HUES6 (cell line): ENCODE results near the gene POU6F2.

ENCODE experiments used
- H3K27ac ChIP-seq: 2 replicates; pipeline ENCODE4 v1.7.0; 2013; ENCODE audit warnings: low read depth, mild to moderate bottlenecking, low read length, inconsistent platforms
- H3K27me3 ChIP-seq: 2 replicates; pipeline ENCODE4 v1.6.1; 2013; ENCODE audit warnings: low read length; ENCODE audit not compliant: control insufficient read depth, insufficient read depth
- H3K36me3 ChIP-seq: 2 replicates; pipeline ENCODE4 v1.6.1; 2013; ENCODE audit warnings: low read length; ENCODE audit not compliant: control insufficient read depth, insufficient read depth
- H3K4me1 ChIP-seq: 2 replicates; pipeline ENCODE4 v1.6.1; 2013; ENCODE audit warnings: low read length; ENCODE audit not compliant: control insufficient read depth, insufficient read depth
- H3K4me3 ChIP-seq: 2 replicates; pipeline ENCODE4 v1.5.1; 2013; ENCODE audit warnings: low read depth, low read length
- H3K9ac ChIP-seq: one replicate; pipeline ENCODE4 v1.6.1; 2013; ENCODE audit warnings: mild to moderate bottlenecking, low read length
- H3K9me3 ChIP-seq: 2 replicates; pipeline ENCODE4 v1.6.1; 2013; ENCODE audit warnings: low read depth, low read length; ENCODE audit not compliant: control insufficient read depth, insufficient read depth

Gene POU6F2

GRCh38 chr7:39415091-39415787 lies 437.5 kb downstream of the POU6F2 start:
- Histone ChIP-seq H3K4me3 (no peak overlapping the region), H3K9ac (no peak overlapping the region), H3K27me3 (no peaks in the 10 kb centered on the region), H3K4me1 (no peaks in the 10 kb centered on the region), H3K9me3 (no peaks in the 10 kb centered on the region), H3K27ac (no peak overlapping the region), H3K36me3 (no peaks in the 10 kb centered on the region)

- Histone ChIP-seq H3K9ac (no peak overlapping the region), H3K4me1 (no peaks in the 10 kb centered on the region), H3K36me3 (no peaks in the 10 kb centered on the region), H3K27me3 (no peaks in the 10 kb centered on the region), H3K9me3 (no peaks in the 10 kb centered on the region), H3K4me3 (no peak overlapping the region), H3K27ac (no peak overlapping the region)
These were observed 439.2 kb downstream of the POU6F2 start for GRCh38 chr7:39416866-39417265.

- no peaks in the 10 kb centered on the region for H3K4me1 ChIP-seq
- no peaks in the 10 kb centered on the region for H3K27me3 ChIP-seq
- H3K9me3 ChIP-seq, result no peaks in the 10 kb centered on the region
- H3K27ac ChIP-seq, result no peak overlapping the region
- no peak overlapping the region for H3K9ac ChIP-seq
- H3K36me3 ChIP-seq, result no peaks in the 10 kb centered on the region
- H3K4me3 ChIP-seq, result no peak overlapping the region
These were observed 439.9 kb downstream of the POU6F2 start for GRCh38 chr7:39417642-39418041.

- H3K27ac ChIP-seq, result no peak overlapping the region
- no peaks in the 10 kb centered on the region for H3K36me3 ChIP-seq
- peaks cover 7% of the 10 kb centered on the region; the same call in 1 of the 2 replicates for H3K4me1 ChIP-seq
- no peaks in the 10 kb centered on the region for H3K9me3 ChIP-seq
- H3K27me3 ChIP-seq, result no peaks in the 10 kb centered on the region
- H3K9ac ChIP-seq, result no peak overlapping the region
- no peak overlapping the region for H3K4me3 ChIP-seq
These were observed 443.5 kb downstream of the POU6F2 start for GRCh38 chr7:39421251-39421650.

- Histone ChIP-seq H3K9me3 (no peaks in the 10 kb centered on the region), H3K4me1 (peaks cover 7% of the 10 kb centered on the region; the same call in 1 of the 2 replicates), H3K9ac (no peak overlapping the region), H3K27ac (no peak overlapping the region), H3K36me3 (no peaks in the 10 kb centered on the region), H3K4me3 (no peak overlapping the region), H3K27me3 (no peaks in the 10 kb centered on the region)
These were observed 444.0 kb downstream of the POU6F2 start for GRCh38 chr7:39421661-39422060.

- no peaks in the 10 kb centered on the region for H3K9me3 ChIP-seq
- no peak overlapping the region for H3K4me3 ChIP-seq
- no peak overlapping the region for H3K27ac ChIP-seq
- peaks cover 2% of the 10 kb centered on the region; the same call in 1 of the 2 replicates for H3K4me1 ChIP-seq
- H3K9ac ChIP-seq, result no peak overlapping the region
- H3K27me3 ChIP-seq, result no peaks in the 10 kb centered on the region
- no peaks in the 10 kb centered on the region for H3K36me3 ChIP-seq
These were observed 450.5 kb downstream of the POU6F2 start for GRCh38 chr7:39428221-39428620.

GRCh38 chr7:39429421-39429820 lies 451.7 kb downstream of the POU6F2 start:
- Histone ChIP-seq H3K9ac (no peak overlapping the region), H3K27ac (no peak overlapping the region), H3K4me3 (no peak overlapping the region), H3K4me1 (no peaks in the 10 kb centered on the region), H3K27me3 (no peaks in the 10 kb centered on the region), H3K36me3 (no peaks in the 10 kb centered on the region), H3K9me3 (no peaks in the 10 kb centered on the region)

- no peaks in the 10 kb centered on the region for H3K9me3 ChIP-seq
- no peak overlapping the region for H3K9ac ChIP-seq
- no peaks in the 10 kb centered on the region for H3K27me3 ChIP-seq
- no peaks in the 10 kb centered on the region for H3K4me1 ChIP-seq
- no peak overlapping the region for H3K4me3 ChIP-seq
- no peaks in the 10 kb centered on the region for H3K36me3 ChIP-seq
- H3K27ac ChIP-seq, result no peak overlapping the region
These were observed 452.7 kb downstream of the POU6F2 start for GRCh38 chr7:39430441-39430840.

GRCh38 chr7:39430909-39431641 lies 453.4 kb downstream of the POU6F2 start:
- Histone ChIP-seq H3K4me1 (no peaks in the 10 kb centered on the region), H3K4me3 (no peak overlapping the region), H3K9ac (no peak overlapping the region), H3K27ac (no peak overlapping the region), H3K27me3 (no peaks in the 10 kb centered on the region), H3K36me3 (no peaks in the 10 kb centered on the region), H3K9me3 (no peaks in the 10 kb centered on the region)

- H3K27me3 ChIP-seq, result no peaks in the 10 kb centered on the region
- no peaks in the 10 kb centered on the region for H3K4me1 ChIP-seq
- H3K4me3 ChIP-seq, result no peak overlapping the region
- H3K9me3 ChIP-seq, result no peaks in the 10 kb centered on the region
- H3K27ac ChIP-seq, result no peak overlapping the region
- no peak overlapping the region for H3K9ac ChIP-seq
- no peaks in the 10 kb centered on the region for H3K36me3 ChIP-seq
These were observed 454.7 kb downstream of the POU6F2 start for GRCh38 chr7:39432368-39432767.

GRCh38 chr7:39432807-39433416 lies 455.2 kb downstream of the POU6F2 start:
- no peak overlapping the region for H3K4me3 ChIP-seq
- H3K9me3 ChIP-seq, result no peaks in the 10 kb centered on the region
- H3K9ac ChIP-seq, result no peak overlapping the region
- H3K27me3 ChIP-seq, result no peaks in the 10 kb centered on the region
- H3K27ac ChIP-seq, result no peak overlapping the region
- no peaks in the 10 kb centered on the region for H3K36me3 ChIP-seq
- H3K4me1 ChIP-seq, result no peaks in the 10 kb centered on the region
